ENCODE results near the gene DKK1. TPM values are rescaled to one million over a fixed set of nuclear protein-coding genes. Genes with fewer than 3 reads are reported as not detected.
A peak's percentile ranks its signal among the peaks of the same experiment; 100 is the strongest.

The DKK1 gene
- total RNA-seq = 10 to 100 TPM in 1 of 4 donors, 1 to 10 TPM in 3; 3.5 to 13.3 (median 6.0) TPM

GRCh38 chr10:52313933-52314821 lies at the start of gene DKK1:
DKK1 (plus strand) TSS chr10:52314281; CDS start chr10:52314435, 154 bp downstream.
- DNase-seq (ENCODE audit: low spot score) = peak; percentile 33
- peak; percentile 38 for ATAC-seq (ENCODE audit: low FRiP score)
- TF ChIP-seq CTCF (IDR thresholded peaks at IDR 0.05) = peak in 1 of 3 donors; percentile 27

GRCh38 chr10:52265131-52265926 lies 48.8 kb upstream of the DKK1 start:
- DNase-seq (ENCODE audit: low spot score) (no peak), ATAC-seq (ENCODE audit: low FRiP score) (no peak)
- no peak for TF ChIP-seq CTCF (IDR thresholded peaks at IDR 0.05)

GRCh38 chr10:52266858-52267257 lies 47.2 kb upstream of the DKK1 start:
- TF ChIP-seq CTCF (IDR thresholded peaks at IDR 0.05) = no peak
- ATAC-seq (ENCODE audit: low FRiP score) (no peak), DNase-seq (ENCODE audit: low spot score) (no peak)

- ATAC-seq (ENCODE audit: low FRiP score) (no peak), DNase-seq (ENCODE audit: low spot score) (no peak)
- TF ChIP-seq CTCF (IDR thresholded peaks at IDR 0.05) = no peak
Observed at GRCh38 chr10:52268790-52269189, 45.3 kb upstream of the DKK1 start.

- DNase-seq (ENCODE audit: low spot score) (no peak), ATAC-seq (ENCODE audit: low FRiP score) (no peak)
- no peak for TF ChIP-seq CTCF (IDR thresholded peaks at IDR 0.05)
Observed at GRCh38 chr10:52269233-52269632, 44.8 kb upstream of the DKK1 start.

- no peak for ATAC-seq (ENCODE audit: low FRiP score)
- no peak for TF ChIP-seq CTCF (IDR thresholded peaks at IDR 0.05)
- DNase-seq (ENCODE audit: low spot score) = no peak
Observed at GRCh38 chr10:52276163-52276562, 37.9 kb upstream of the DKK1 start.
